Stimulated activated CD4-positive, alpha-beta T cell treated with anti-CD3 and anti-CD28 coated beads, Interleukin-12 subunit alpha, Interleukin-12 subunit beta, amount 100 ng/mL, for 4 hours (primary cell): ENCODE data around the gene IGF2R.

Experiments
- DNase-seq: peaks from one replicate; pipeline ENCODE4 v3.0.0-alpha.2; 2020

Gene IGF2R

DNA sequence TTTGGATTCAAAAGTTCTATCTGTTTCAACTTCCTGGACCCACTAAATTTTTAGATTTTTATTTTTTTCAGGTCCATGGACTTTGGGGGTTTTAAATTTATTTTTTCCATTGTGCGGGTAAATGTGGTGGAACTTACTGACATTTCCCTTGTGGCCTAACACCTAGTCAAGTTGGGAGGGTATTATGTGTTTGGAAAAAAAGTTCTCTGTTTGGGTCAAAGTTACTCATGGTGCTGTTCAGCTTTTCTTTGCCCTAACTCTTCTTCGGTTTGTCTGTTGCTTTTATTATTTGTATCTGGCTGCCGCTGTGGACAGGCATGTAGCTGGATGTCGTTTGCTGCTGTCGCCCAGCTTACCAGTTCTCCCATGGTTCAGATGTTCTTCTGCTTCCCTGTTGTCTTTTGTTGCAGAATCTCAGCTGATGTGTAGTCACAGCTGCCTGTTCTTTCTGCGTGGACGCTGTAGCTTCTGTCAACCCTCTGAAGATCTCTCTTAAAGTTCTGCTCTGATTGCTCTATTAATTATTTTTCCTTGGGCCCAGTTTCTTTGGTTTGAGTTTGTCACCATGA, 7.9 kb downstream of the IGF2R start:
- no peak for DNase-seq

DNA sequence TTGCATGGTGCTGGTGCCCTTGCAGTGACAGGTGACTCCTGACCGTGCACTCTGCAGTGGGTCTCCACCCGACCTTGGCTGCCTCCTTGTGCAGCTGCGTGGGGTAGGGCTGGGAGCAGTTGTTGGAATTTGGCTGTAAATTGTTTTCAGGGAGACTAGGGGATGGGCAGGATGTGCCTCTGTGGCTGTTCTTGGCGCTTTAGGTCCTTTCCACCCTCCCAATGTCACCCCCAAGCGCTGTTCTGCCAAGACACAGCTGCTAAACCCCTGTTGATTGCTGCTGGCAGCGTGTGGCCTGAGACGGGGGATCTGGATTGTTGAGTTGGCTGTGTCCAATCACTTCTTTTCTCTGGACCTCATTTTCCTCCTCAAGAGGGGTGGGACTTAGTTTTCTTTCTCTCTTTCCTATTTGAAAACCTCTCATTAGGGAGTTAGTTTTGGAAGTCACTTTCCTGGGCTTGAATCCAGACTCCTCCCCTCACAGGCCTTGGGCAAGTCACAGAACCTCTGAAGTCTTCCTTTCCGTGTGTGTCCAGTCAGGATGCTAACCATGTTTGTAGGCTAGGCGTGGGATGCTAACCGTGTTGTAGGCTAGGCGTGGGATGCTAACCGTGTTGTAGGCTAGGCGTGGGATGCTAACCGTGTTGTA, 8.5 kb downstream of the IGF2R start:
- DNase-seq, result no peak

DNA sequence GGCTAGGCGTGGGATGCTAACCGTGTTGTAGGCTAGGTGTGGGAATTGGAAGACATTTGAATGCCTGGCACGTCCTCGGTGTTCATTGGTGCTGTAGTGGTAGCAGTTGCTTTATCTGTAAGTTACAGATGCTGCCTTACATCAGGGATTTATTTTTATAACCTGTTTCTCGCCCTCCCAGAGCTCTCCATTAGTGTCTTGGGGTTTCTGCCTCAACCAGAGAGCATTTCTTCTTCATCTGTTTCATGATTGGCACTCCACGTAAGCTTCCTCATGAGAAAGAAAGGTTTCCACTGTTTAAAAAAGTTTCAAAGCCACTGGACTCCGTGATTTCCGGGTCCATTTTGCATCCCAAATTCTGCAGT, 9.0 kb downstream of the IGF2R start:
- DNase-seq, result no peak

DNA sequence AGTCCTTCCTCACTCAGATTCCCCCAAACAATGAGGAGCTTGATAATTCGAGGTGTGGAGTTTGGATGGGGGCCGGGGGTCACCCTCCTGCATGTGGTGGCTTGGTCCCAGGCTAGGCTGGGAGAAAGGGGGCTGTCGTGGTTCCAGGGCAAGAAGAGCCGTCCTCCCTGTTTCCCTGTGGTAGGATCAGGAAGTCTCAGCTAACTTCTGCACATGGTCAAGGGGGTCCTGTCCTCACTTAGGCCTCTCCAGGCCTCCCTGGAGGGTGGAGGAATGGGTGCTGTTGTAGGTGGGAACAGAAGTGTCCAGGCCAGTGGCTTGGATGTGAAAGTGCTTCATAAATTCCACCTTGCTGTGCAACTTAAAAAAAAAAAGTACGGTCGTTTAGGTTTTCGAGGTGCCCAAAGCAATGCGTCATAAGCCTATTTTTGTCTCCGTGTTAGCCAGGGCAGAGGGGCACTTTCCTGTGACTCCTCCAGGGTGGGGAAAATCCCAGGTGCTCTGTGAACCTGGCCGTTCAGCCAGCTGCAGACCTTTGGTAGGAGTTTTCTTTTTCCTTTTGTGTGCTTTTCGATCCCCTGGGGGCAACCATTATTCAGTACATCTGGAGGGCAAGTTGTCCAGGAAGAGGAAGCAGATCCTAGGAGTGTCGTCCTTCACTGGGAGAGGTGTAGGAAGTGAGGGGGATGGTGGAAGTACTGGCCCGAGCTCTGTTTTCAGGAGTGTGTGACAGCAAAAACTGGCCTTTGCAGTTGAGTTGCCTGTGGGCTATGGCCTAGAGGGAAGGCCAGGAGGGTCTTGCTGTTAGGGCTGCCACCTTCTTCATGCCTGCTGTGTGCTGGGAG, 9.6 kb downstream of the IGF2R start:
- no peak for DNase-seq

DNA sequence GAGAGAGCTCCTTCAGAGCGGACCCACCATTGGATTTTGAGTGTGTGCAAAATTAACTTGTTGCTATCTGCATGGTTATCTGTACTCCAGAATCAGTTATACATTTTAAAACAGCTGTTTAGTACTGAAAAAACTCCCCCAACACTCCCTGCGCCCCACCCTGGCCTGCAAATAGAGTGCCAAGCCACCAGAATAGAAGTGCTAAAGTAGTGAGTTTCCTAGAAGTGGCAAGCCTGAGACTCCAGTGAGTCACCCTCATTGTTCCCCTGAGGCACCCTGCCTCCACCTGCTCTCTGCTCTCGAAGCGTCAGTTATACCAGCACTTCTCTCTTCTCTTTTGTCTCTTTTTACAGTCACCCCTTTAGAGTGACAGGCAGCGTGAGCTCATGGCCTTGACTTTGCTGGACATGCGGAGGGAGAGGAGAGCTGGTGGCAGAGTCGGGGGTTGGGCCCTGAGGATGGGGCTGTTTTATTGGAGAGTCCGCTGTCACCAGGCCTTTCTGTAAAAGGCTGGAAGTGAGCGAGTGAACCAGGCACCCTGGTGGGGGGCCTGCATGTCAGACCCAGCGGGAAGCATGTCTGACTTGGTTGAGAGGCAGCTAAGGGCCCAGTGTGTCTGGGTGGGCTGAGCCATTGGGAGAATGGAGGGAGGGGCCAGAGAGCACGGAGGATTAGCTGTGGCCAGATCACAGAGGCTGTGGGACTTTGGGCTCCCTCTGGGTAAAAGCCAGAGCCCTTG, 10.4 kb downstream of the IGF2R start:
- peak; percentile 55 for DNase-seq

DNA sequence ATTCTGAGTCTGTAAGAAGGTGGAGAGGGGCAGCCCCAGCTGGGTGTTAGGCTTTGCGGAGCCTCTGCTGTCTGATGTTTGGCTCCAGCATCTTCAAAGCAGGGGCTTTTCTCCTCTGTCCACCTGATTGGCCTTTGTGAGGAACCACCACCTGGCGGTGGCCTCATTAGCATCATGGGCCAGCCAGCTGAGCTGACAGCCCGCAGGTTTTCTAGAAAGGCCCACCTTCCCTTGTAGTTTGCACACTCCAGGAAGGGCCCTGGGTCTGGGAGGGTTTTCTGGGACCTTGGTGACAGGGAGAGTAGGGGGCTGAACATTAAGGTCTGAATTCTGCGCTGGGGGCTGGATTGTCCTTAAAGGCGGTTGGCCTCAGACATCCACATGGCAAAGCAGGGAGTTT, 11.6 kb downstream of the IGF2R start:
- DNase-seq, result no peak

DNA sequence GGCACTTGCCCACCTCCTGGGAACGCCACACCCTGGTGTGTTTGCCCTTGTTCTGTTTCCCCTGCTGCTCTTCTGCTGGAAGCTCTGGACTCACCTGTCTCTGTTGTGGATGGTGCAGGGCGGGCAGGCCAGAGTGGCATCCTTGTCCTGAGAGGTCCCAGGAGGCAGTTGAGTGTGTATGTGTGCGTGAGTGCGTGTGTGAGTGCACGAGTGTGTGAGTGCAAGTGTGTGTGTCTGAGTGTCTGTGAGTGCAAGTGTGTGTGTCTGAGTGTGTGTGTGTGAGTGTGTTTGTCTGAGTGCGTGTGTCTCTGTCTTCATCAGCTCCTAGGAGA, 12.2 kb downstream of the IGF2R start:
- DNase-seq, result no peak

DNA sequence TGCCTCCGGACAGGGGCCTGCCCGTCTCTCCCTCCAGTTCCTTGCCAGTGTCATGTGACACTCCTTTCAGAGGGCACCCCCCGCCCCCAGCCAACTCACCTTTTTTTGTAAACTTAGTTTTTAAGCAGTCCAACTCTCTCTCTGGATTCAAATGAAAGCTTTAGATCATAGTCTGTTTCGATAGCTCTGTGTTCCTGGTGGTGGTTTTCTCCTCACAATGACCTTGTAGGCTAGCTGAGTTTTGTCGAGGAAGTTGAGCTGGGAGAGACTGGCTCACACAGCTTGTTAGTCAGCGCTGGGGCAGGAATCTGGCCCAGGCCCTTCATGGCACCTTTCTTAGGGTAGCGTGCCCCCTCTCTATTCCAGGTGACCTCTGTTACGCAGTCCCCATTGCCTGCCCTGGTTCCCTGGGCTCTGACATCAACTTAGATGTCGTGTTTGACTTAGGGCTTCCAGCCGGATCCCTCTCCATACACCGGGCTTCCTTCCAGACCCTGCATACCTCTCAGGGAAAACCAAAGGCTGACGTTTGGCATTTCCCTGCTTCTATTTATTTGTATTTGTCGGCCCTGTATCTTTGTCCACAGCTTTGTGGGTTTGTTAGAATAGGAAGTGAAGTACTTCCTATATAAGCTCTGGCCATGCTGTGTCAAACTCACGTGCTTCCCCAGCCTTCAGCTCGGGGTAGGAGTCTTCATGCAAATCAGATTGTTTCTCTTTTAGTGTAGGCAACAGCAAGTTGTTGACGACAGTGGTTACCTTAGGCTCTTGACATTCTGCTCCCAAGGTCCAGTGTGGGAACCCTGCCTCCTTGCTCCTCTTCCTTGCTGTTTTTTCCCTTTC, 12.7 kb downstream of the IGF2R start:
- DNase-seq, result no peak

DNA sequence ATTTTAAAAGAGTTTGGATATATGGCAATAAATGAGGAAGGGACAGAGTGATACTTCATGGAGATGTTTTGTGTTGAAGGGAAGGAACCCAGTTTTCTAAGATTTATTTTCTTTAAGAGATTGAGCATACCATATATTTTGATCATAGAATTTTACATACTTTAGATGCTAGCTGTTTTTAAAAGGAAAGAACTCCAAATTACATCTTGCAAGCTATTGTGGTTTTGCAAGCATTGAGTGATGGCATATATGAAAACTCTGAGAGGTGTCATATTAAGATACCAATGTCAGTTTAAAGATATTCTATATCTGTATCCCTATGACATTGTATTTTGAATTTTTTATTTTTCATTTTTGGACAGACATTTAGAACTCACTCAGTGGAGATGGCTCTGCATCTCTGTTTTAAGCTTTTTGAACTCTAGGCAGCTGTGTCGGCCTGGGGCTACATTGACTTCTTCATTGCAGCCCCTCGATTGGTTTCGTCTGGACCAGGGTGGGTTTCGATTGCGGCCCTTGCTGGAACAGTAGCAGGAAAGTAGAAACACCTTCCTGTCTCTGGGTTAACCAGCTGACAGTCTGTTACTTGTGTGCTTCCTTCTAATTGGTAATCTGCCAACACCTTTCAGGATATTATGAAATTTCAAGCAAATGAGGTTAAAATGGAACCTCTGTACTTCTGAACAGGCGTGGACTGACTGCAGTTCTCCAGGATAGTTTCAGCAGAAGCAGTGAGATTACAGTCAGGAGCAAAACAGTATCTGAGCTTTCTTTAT, 14.0 kb downstream of the IGF2R start:
- no peak for DNase-seq

DNA sequence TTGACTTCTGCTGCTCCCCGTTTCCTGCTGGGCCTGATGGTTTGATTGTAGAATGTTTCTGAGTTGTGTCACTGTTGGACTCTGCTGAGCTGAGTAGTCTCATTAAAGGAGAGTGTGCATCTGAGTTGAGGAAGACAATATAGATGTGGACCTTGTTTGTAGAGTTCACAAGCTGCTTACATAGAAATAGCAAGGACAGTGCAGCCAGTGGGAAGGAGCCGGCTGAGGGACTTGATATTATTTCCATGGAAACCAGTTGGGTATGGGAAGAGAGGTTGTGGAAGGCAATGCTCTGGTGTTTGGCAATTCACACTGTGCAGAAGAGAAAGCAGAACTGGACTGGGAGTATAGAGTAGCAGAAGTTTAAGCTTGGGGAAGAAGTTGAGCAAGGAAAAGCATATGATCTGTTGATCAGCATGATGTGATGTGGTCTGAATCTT, 14.8 kb downstream of the IGF2R start:
- no peak for DNase-seq

DNA sequence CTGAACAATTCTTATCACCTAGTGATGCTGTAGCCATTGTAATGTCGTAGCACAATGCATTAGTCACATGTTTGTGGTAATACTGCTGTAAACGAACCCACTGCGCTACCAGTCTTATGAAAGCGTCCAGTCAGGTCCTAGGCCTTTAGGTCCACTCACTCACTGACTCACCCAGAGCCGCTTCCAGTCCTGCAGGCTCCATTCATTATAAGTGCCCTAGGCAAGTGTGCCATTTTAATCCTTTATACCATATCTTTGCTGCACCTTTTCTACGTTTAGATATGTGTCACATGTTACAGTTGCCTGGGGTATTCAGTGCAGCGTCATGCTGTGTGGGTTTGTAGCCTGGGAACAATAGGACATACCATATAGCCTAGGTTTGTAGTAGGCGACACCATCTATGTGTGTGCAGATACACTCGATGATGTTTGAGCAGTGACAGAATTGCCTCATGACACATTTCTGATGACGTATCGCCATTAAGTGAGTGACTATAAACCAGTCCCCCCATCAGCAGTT, 15.4 kb downstream of the IGF2R start:
- DNase-seq, result no peak

DNA sequence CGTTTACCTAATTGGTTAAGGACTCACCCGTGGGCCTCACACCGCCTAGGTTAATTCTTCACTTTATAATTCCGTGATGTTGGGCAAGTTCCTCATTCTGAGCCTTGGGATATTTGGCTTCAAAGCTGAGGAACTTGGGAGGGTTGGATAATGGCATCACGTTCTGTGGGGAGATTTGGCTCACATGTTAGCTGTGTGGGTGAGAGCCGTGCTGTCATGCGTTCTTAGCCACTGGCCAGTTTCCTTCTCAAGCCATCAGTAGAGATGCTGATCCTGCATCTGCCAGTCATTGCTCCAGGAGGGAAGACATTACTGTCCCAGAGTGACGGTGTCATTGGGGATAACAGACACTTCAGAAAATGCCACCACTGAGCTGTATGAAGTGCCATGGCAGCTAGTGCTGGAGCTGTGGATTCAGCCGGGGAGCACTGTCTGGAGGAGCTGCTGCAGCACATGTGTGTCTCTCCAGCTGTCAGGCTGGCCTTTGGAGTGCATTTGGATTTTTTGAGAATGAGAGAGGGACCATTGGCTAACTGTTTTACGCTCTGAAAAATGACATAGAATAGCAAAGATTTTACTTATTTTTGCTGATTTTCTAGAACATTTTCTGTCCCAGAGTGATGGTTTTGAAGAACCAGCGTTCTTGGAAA, 16.5 kb downstream of the IGF2R start:
- DNase-seq, result no peak

DNA sequence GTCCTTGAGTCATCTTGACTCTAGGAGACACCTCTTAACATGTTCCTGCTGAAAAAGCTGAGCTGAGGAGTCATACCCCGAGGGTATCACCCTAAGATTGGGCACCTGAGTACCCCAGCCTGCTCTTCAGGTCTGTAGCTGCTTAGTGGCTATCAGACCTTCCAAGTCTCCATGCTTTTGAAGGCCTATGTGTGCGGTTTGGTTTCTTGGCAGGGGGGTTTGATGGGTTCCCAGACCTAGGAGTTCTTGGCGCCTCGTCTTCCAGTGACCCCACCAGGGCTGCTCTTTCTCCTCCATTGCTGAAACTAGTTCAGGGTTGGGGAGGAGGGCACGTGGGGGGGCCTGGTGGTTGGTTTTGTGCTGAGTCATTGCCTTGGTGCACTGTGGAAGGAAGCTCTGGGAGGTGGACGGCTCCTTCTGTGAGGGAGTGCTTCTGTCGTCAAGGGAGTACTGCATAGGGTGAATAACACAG, 20.1 kb downstream of the IGF2R start:
- no peak for DNase-seq

DNA sequence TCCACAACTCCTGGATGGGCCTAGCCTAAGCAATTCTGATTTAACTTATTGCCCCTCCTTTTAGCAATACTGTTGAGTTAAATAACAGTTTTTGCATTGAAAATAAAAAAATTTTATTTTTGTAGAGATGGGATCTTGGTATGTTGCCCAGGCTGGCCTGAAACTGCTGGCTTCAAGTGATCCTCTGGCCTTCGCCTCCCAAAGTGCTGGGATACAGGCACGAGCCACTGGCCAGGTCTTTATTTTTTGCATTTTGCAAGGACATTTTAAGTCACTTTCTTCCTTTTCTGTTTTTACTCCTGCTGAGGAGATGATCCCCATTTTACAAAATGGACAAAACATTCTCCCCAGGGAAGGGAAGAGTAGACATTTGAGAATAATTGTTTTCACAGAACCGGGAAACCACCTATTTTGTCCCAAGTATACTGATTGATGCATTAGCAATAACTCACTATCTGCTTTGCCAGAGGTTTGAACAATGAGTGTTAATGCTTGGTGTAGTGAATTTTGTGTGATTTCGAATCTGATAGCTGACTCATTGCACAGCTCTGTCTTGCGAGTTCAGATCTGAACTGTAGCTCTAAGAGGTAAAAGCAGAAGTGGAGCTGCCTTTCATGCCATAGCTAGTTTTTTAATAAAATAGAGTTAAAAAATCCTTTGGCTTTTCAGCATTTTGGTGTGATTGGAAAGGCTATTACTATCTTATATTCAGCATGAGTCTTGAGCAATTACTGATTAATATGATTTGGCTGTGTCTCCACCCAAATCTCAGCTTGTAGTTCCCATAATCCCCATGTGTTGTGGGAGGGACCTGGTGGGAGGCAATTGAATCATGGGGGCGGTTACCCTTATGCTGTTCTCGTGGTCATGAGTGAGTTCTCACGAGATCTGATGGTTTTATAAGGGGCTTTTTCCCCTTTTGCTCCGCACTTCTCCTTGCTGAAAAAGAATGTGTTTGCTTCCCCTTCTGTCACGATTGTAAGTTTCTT, 20.9 kb downstream of the IGF2R start:
- DNase-seq, result no peak

DNA sequence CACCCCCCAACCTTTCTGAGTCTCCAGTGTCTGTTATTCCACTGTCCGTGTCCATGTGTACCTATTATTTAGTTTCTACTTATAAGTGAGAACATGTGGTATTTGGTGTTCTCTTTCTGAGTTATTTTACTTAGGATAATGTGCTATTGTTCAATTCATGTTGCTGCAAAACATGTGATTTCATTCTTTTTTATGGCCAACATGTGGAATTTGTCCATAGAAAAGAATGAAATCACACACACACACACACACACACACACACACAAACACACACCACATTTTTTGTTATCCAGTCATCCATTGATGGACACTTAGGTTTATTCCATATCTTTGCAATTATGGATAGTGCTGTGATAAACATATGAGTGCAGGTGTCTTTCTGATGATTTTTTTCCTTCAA, 23.5 kb downstream of the IGF2R start:
- no peak for DNase-seq

DNA sequence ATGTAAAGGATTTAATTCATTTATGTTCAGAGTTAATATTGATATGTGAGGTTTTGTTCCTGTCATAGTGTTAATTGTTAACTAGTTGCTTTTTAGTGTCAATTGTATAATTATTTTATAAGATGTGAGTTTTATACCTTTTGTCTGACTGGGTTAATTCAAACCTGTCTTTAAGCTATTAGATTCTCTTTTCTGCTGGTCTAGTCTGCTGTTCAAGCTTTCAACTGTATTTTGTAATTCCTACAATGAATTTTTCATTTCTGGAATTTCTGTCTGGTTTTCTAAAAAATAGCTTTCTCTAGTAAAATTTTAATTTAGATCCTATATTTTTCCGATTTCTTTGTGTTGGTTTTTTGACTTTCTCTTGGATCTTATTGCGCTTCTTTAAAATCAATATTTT, 26.5 kb downstream of the IGF2R start:
- no peak for DNase-seq

DNA sequence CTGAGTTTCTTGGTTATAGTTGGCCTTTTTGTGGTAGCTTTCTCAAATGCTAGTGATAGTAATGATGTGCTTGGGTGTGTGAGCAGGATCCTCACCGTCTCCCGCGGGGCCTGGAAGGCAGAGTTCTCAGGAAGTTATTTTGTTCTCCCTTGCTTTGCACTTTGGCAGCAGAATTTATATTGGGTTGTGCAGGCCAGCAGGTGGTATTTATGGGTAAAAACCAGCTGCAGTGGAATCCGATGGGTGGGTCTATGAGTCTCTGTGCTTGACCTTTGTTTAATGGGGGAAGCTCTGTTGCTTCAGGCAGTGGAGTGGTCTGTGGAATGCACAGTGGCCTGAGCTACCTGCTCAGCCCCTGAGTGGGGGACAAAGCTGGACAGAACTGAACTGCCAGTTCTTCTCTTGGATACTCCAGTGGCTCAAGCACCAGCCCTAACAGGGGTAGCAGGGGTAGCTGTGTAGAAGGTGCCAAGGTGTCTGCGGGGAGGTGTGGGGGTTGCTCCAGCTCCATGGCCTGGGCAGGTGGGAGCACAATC, 27.3 kb downstream of the IGF2R start:
- no peak for DNase-seq

DNA sequence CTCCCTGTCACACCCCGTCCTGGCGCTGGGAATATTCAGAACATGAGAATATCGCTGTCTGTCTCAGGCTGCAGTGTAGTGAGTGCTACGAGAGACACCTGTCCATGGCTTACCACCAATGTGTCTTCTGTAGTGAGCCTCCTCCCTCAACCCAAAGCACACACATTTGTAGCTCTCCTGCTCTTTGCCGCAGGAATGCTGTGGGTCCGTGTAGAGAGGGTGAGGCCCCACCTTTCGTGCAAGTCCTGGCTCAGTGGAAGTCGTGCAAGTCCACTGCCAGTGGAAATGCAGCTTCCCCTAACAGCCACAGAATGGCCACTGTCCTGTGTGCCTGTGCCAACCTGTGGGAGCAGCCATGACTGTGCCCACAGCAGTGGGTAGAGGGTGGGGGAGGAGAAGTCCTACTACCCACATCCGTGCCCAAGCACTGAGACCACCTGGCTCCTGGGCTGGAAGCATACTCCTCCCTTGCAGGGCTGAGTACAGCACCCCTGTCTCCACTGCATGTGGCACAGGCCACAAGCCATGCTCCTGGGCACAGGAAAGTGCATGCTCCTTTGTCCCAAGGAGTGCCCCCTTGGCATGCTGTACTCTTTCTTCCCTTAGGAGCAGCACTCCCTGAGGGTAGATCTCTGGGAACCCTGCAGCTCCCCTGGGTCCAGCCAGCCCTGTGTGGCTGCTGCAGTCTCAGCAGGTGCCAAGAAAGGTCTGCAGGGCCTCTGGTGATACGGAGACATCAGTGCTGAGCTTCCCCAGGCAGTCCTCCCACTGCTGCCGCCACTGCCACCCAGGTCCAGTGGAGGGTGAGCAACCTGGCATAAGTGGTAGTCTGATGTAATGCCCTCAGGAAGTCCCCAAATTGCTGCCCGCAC, 28.0 kb downstream of the IGF2R start:
- DNase-seq, result no peak
